Hippocampal formation (tissue), 2 donors: ENCODE data around the gene NOP14.
"Not testable (repeated sequence)": the region's sequence is repeated elsewhere in the genome, so short reads cannot be mapped to it uniquely, and the experiment has no call there.

Experiments used
- DNase-seq, 2 donors: peaks; one replicate each; lab custom pipeline; 2025; lab: John Stamatoyannopoulos, UW

Gene NOP14

DNA sequence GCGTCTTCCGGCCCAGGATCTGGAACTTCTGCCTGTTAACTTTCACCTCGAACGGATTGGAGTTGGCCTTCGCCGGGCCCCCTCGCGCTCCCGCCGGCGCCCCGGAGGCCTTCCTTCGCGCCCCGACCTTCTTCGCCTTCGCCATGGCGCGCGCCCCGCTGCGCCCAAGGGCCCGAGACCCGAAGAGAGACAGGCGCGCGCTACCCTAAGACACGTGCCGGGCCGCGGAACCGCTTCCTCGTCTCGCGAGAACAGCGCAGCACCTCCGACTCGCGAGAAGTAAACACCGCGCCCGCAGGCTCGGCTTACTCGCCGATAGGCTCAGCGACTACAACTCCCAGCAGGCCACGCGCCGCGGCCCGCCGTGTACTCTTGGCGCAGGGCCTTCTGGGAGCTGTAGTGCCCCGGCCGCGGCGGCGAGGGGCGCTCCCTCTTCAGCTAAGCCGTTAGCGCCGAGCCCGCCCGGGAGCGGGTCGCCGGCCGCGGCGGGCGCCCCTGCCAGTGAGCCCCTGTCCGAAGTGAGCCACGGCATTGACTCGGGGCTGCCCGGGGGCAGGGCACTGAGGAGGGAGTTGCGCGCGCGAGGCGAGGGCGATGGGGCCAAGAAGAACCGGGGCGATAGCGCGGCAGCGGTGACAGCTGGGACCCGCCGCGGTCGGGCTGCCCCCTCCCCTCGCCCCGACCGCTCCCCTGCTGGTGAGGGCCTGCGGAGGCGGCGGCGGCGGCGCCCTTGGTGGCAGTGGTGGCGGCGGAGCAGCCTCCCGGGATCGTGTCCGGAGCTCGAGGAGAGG, at the start of gene NOP14, which contains the start of gene GRK4:
NOP14 (minus strand) TSS at position 232 of the 791 bp plus-strand sequence; CDS start at position 145, 87 bp downstream.
GRK4 (plus strand) TSS at position 397 of the 791 bp plus-strand sequence. CDS start 500 bp downstream, outside the sequence.
- peak; percentile 95 to 97 for DNase-seq

DNA sequence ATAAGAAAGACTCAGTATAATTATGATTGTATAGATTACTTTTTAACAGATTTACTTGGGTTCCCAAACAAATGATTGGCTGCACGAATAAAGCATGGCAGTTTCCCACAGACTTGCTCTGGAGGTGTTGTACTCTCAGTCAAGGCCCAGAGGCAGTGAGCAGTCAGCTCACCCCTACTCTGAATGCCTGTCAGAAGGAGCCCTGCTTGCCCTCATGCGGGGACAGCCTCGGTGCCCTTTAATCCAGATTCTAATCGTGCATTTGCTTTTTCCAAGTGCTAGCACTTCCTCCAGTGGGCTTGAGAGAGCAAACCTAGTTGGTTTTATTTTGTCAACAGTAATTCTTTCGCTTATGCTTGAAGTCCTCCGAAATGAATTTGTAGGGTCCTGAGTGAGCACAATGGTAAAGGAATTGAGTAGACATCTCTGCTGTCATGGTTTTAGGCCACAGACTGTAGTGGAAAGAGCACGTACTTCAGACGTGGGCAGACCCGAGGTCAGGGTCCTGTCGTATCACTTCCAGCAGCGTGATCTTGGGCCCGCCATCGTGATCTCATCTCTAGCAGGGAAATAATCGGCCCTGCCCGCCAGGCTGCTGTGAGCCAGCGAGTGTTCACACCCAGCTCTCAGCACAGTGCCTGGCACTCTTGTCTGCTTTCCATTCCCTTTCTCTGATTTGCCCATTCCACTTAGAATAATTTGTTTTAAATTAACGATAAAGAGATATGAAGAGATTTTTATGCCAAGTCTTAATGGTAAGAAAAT, 48.4 kb upstream of the NOP14 start:
- DNase-seq: no peak

DNA sequence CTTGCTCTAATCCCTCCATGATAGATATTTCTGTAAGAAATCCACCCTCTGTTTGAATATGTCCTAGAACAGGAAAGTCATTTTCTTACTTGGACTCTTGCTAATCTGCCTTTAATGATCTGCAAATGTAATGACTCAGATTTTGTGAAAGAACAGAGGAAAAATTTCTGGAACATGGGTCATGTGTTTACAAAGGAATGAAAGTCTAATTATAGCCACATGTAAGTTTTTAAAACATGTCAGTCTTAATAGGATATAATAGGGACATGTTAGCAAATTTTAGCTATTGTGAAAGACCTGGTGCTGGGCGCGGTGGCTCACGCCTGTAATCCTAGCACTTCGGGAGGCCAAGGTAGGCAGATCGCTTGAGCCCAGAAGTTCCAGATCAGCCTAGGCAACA, 47.8 kb upstream of the NOP14 start:
- DNase-seq: no peak

DNA sequence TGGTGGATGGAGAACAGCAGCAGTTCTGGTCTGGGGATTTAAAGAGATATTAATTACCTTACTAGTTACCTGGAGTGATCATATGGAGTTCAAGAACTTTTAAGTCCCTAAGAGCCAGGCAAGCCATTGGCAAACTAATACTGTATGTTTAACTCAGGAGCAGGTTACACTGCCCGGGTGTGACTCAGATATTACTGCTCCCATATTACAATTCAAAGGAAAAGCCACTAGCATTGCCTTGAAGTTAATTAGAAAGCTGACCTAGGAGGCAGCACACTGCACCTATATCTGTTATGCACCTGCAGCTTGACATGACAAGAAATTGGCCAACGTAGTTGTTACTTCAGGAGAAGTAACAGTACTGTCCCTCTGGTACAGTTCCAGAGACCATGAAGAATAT, 47.4 kb upstream of the NOP14 start:
- no peak for DNase-seq

DNA sequence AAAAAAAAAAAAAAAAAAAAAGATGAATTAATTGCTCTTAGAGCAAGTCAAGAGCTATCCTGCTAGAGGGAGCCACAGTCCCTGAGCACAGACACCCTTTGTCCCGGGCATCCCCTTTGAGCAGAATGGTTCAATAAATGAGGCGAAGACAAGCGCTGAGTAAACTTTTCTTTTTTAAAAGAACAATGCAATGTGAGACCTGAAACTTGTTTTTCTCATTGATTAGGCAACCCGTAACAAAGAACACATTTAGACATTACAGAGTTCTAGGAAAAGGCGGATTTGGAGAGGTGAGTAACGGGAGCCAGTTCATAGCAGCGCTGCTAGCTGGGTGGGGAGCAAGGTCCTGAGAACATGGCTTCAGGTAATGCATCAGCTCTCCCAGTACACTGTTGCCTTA, 46.2 kb upstream of the NOP14 start:
- peak in 1 of 2 donors; percentile 21 for DNase-seq

DNA sequence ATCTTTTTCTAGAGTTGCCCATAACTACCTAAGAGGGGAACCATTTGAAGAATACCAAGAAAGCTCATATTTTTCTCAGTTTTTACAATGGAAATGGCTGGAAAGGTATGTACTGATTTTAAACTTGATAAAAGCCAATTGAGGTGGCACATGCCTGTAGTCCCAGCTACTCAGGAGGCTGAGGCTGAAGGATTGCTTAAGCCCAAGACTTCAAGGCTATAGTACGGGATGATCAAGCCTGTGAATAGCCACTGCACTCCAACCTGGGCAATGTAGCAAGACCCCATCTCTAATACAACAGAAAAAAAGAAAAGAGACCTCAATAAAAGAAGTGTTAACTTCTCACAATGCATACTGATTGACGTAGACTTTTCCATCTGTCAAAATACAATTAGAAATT, 44.5 kb upstream of the NOP14 start:
- no peak for DNase-seq

DNA sequence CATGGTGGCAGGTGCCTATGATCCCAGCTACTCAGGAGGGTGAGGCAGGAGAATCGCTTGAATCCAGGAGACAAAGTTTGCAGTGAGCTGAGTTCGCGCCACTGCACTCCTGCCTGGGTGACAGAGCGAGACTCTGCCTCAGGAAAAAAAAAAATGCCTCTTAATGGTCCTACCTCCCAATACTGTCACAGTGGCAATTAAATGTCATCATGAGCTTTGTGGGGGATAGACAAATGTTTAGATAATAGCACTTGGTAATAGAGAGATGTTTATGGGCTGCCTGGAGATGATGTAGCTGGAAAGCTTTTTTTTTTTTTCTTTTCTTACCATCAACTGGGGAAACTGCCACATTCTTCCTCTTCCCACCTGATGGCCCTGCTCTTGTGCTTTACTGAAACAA, 33.2 kb upstream of the NOP14 start:
- no peak for DNase-seq

DNA sequence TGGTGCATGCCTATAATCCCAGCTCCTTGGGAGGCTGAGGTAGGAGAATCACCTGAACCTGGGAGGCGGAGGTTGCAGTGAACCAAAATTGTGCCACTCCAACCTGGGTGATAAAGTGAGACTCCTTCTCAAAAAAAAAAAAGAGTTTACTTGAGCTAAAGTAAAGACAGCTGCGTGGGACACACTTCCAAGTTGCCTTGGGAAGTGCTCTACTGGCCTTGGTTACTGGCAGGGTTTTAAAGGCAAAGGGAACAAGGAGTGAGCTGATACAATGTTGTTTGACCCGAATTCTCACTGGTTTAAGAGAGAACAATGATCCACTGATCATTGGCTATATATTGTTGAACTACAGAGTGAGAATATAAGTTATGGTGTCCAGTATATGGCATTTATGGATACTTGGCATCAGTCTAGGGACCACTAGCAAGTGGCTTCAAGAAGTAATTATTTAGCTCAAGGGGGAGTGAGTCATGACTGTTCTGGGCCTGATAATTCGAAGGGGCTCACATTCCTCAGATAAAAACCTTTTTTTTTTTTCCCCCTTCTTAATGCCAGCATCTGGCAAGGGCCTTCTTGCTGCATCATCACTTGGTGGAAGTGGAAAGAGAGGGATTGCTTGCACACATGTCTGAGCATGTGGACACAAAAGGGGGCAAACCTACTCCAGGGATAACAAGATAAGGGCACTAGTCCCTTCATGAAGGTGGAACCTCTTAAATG, 32.5 kb upstream of the NOP14 start:
- DNase-seq: no peak

DNA sequence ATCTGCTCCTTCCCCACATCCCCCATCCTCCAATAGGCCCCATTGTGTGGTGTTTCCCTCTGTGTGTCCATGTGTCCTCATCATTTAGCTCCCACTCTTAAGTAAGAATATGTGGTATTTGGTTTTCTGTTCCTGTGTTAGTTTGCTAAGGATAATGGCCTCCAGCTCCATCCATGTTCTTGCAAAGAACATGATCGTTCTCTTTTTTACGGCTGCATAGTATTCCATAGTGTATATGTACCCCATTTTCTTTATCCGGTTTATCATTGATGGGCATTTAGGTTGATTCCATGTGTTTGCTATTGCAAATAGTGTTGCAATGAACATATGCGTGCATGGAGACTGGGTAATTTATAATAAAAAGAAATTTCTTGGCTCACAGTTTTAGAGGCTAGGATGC, 31.7 kb upstream of the NOP14 start:
- DNase-seq: no peak

DNA sequence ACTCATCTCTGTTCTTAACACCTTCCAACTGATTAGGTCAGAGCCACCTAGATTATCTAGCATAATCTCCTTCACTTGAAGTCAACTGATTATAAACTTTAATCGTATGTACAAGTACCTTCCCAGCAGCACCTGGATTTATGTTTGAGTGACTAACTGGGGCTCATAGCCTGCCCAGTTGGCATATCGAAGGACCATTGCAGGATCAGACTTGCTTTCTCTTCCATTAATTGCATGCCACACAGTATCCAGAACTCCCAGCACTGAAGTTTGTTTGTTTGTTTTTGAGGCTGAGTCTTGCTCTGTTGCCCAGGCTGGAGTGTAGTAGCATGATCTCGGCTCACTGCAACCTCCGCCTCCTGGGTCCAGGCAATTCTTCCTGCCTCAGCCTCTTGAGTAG, 28.0 kb upstream of the NOP14 start:
- no peak for DNase-seq

DNA sequence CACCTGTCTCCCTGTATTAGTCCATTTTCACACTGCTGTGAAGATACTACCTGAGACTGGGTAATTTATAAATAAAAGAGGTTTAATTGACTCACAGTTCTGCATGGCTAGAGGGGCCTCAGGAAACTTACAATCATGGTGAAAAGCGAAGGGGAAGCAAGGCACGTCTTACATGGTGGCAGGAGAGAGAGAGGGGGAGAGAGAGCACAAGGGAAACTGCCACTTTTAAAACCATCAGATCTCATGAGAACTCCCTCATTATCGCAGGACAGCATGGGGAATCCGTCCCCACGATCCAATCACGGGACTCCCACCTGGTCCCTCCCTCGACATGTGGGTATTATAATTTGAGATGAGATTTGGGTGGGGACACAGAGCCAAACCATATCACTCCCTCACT, 20.5 kb upstream of the NOP14 start:
- not testable (repeated sequence) for DNase-seq

DNA sequence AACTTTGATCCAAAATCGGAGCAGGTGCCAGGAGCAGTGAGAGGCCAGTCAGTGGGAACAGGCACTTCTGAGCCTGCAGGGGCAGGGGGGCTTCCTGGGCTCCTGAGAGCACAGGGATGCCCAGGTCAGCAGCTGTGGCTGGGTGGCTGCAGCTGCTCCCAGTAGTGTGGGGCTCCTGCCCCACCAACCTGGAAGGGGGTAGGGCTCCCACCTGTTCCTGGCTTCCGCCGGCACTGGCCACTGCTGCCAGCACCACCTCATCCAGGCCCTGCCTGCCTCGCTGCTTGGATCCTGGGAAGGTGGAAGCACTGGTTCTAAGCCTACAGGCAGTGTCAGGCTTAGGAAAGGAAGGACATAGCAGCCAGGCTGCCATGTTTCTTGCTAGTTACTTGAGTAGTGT, 18.8 kb upstream of the NOP14 start:
- no peak for DNase-seq

DNA sequence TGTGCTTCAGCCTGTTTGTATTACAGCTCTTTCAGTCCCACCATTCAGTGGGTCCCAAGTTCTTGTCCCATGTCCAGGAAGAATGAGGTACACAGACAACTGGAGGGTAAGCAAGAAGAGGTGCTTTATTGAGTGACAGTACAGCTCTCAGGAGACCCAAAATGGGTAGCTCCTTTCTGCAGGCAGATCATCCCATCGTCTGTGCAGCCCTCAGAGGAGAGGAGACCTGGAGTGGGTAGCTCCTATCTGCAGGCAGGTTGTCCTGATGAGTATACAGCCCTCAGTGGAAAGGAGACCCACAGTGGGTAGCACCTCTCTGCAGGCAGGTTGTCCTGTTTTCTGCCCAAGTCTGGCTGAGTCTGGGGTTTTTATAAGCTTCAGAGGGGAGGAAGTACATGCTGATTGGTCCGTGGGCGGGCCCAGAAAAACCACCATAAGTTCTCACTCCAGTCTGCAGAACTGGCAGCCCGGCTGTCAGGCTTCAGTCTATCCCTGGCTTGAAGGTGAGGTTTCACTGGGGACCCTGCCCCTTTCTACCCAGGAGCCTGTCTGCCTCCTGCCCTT, 18.1 kb upstream of the NOP14 start:
- no peak for DNase-seq

DNA sequence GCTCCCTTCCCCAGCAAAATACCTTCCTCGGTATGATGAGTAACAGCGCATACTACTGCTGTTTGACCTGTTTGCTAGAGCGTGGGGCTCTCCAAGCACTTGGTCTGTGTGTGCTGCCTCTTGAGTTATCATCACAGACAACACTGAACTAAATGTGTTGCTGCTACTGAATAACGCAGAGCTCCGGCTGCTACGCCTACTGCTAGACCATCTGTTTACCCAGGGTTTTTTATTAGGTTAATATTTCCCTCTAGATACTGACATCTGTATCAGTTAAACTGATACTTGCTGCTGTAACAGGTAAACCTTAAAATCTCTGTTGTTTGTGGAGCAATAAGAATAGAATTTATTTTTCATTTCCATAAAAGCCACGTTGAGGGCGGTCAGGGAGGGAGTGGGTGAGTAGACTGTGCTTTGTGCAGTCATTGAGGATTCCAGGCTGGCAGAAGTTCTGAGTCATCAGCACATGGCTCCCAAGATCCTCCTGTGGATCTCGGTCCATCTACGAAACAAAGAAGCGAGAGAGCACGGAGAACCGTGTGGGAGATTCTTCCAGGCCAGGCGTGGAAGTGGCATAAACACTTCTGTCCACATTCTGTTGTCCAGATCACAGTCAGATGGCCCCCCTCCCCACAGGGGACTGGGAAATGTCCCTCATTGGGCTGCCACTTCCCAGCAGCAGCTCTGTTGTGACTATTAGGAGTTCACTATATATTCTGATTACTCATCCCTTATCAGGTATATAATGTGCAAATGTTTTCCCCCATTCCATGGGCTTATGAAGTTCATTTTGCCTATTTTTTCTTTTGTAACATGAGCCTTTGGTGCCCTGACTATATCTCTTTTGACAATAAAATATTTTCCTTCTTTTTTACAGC, 14.2 kb upstream of the NOP14 start:
- DNase-seq: peak in 1 of 2 donors; percentile 47

DNA sequence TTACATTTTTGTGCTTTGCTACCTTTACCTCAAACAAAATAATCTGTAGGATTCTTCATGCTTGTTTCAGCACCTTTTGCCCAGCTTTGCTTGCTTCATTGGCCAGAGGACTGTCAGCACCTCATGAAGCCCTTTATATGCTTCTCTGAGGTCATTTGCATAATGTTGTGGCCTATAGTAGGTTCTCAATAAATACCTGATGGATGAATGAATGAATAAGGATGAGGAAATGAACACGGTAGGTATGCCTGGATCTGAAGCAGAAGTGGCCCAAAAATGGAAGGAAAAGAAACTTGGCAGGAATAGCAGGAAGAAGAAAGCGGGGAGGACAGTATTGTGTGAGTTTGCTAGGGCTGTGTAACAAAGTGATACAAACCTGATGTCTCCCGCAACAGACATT, 8.1 kb upstream of the NOP14 start:
- no peak for DNase-seq

DNA sequence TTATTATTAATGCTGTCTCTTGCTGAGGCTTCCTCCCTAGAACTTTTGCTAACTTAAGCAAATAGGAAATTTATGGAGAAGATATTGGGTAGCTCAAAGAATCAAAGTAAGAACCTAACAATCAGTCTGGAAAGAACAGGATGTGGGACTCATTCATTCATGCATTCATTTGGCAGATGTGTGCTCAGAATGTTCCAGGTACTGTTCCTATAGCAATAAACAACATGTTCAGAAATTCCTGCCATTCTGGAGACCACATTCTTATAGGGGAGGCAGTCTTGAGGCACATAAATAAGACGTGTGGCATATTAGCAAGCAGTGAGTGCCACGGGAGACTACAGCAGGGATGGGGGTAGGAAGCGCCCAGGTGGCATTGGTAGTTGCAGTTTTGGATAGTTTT, 5.2 kb upstream of the NOP14 start:
- no peak for DNase-seq

DNA sequence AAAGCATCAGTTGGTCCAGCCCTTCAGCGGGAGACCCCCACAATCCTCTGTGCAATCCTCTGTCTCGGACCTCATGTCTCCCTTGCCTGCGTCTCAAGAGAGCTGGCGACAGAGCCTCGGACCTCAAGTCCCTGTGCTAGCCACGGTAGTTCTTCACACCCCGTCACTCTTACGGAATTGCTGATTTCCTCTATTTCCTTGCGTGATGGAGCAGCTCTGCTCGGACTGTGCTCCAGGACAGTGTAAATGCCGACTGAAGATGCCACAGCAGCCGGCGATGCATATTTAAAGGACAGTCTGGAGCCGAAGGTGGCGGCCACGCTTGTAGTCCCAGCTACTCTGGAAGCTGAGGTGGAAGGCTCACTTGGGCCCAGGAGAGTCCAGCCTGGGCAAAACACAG, 2.1 kb upstream of the NOP14 start:
- no peak for DNase-seq

DNA sequence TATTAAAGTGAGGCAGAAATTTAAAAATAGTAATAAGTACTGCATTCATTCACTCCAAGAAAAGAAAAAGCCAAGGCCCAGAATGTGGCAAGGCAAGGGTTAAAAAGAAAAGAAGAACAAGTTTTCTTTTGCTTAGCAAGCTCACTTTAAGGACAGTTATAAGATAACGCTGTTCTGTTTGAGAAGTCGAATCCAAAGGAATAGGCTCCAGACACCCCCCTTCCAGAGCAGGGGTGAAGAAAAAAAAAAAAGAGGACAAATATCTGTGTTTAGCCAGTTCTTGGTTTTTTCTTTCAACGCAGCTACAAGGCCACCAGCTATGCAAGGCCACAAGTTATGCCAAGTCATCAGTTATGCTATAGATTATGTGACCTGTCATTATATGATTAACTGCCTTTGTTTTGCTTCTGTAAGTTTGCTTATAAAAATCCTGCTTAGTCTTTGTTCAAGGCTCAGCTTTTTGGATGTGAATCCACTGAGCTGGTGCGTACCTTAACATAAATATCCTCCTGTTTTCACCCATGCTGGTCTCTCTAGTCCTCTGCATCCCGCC, 1.6 kb upstream of the NOP14 start:
- no peak for DNase-seq

DNA sequence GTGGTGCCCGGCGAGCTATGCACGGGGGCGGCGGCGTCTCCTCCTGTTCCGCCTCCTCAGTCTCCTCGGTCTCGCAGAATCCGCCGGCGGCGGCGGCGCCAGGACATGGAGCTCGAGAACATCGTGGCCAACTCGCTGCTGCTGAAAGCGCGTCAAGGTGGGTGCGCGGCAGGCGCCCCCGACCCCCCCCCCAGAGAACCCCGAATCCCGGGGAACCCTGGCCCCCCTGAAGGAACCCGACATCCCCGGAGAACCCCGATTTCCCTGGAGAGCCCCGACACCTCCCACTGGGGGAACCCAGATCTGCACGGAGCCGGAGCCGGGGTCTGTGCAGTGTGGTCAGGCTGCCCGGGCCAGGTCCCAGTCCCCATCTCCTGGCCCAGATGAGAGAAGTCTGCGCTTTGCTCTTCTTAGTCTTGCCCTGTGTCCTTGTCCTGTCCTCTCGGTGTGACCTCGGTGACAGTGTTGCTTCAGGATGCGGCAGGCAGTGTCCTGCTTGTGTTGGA, 813 bp upstream of the NOP14 start:
- no peak for DNase-seq

DNA sequence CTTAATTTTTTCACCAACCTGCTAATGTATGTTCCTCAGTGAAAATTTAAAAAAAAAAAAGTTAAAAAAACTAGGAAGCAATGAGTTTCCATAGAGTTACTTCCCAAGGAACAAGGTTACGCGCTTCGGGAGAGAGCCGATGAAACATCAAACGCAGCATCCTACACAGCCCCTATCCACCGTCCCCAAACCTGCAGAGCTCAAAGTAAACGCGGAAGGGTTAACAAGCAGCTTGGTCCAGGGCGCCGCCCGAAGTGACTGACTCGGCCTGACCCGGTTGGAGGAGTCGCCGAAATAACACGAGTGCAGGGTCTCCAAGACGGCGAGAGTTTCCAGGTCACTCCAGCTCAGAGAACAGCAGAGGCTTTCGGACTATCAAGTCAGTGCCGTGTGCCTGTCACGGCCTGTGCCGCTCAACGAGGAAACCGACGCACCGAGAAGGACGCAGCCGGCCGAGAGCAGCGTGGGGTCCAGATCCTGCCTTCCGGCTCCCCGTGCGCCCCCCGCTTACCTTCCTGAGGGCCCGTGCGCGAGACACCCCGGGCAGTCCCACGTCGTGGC, 512 bp downstream of the NOP14 start:
- DNase-seq: peak in 1 of 2 donors; percentile 37
